Mucosa of descending colon (tissue), 3 donors: ENCODE measurements around the gene PLEKHH3. TPM values are rescaled to one million over a fixed set of nuclear protein-coding genes. Genes with fewer than 3 reads are reported as not detected.

ENCODE experiments used
- ATAC-seq: fragments of 200-7000 bp; cut with Tn5 transposase; one replicate; pipeline ENCODE4 v1.9.1; 2020; ENCODE audit warnings: mild to moderate bottlenecking, moderate library complexity
- DNase-seq, 3 donors: peaks; one replicate each; pipeline ENCODE4 v3.0.0-alpha.2; 2020
- H3K36me3 ChIP-seq: fragments of 200-600 bp; one replicate; pipeline ENCODE4 v1.8.0; 2021; ENCODE audit warnings: low read depth, mild to moderate bottlenecking
- H3K4me1 ChIP-seq: fragments of 200-600 bp; one replicate; pipeline ENCODE4 v1.8.0; 2021; ENCODE audit warnings: low read depth, mild to moderate bottlenecking
- H3K4me3 ChIP-seq: fragments of 200-600 bp; one replicate; pipeline ENCODE4 v1.8.0; 2021; ENCODE audit warnings: mild to moderate bottlenecking
- H3K9me3 ChIP-seq: fragments of 200-600 bp; one replicate; pipeline ENCODE4 v1.8.0; 2021; ENCODE audit warnings: mild to moderate bottlenecking
- intact Hi-C, 2 donors: fragments of 100-400 bp; cut with DNase I in 1 of 2; cut with micrococcal nuclease in 1 of 2; formaldehyde crosslinking; loops; one replicate each; pipeline versions ENCODE4 v1.11.0 to v1.11.1; 2022; cut with DNase I, micrococcal nuclease
- long read RNA-seq, 2 donors: library from polyadenylated mRNA; unstranded; transcript quantifications; one replicate each; pipeline ENCODE4 v2.0.0, GENCODE V29; 2019 to 2021
- total RNA-seq, 3 donors: library from RNA; stranded (reverse); fragmentation: NEBNext Ultra II Directional in 2 of 3; extraction: Animal tissue kit (Norgen Biotek cat#: 25700) in 2 of 3; gene quantifications; one replicate each; pipeline versions ENCODE4 v1.2.1 to v1.2.4, GENCODE V29; 2021 to 2023
- TF ChIP-seq, protein P1 (sequence below): fragments of 200-600 bp; IDR thresholded peaks from one replicate; pipeline ENCODE4 v1.8.0; 2022; ENCODE audit warnings: antibody characterized with exemption, mild to moderate bottlenecking
- donor health status: DM: no; HTN: no; CAD: no; lungs with moderate emphysema.
- donor health status: DM: no; HTN: no; CAD: no.
- donor health status: DM: no; HTN: yes; CAD: no.

PLEKHH3 gene
- 10 to 100 TPM in 2 of 3 donors, 1 to 10 TPM in 1; 4.3 to 27.5 (median 10.4) TPM for total RNA-seq
- long read RNA-seq, donor 1, transcript PLEKHH3-205 (13 exons, 2,640 nt), result minor isoform, 12 of 74 reads
- long read RNA-seq, donor 1, transcript PLEKHH3-201 (13 exons, 2,987 nt), result minor isoform, 12 of 74 reads
- long read RNA-seq, donor 1, transcript PLEKHH3-204 (13 exons, 2,983 nt), result major isoform, 19 of 74 reads
- long read RNA-seq, donor 1, partial matches to known transcripts, result 12 of 74 reads
- long read RNA-seq, donor 1, other reads (novel, unspliced or antisense), result 17 of 74 reads
- long read RNA-seq, donor 2, partial matches to known transcripts, result 0 of 1 reads
- long read RNA-seq, donor 2, other reads (novel, unspliced or antisense), result 1 of 1 reads

GRCh38 chr17:42676424-42677011 is at the start of gene PLEKHH3:
Gene PLEKHH3, minus strand, starts transcription at chr17:42676994. Its CDS starts 431 bp downstream, at chr17:42676563.
- H3K4me1 ChIP-seq, result peaks cover 53% of the 10 kb centered on the region
- DNase-seq, result peak in 1 of 3 donors; percentile 70

GRCh38 chr17:42725143-42725542 is 48.3 kb upstream of the PLEKHH3 start:
- Histone ChIP-seq H3K9me3 (no peaks in the 10 kb centered on the region), H3K4me1 (no peaks in the 10 kb centered on the region), H3K36me3 (peaks cover 4% of the 10 kb centered on the region), H3K4me3 (no peak overlapping the region)
- DNase-seq (no peak), ATAC-seq (no peak)
- TF ChIP-seq, protein P1, sequence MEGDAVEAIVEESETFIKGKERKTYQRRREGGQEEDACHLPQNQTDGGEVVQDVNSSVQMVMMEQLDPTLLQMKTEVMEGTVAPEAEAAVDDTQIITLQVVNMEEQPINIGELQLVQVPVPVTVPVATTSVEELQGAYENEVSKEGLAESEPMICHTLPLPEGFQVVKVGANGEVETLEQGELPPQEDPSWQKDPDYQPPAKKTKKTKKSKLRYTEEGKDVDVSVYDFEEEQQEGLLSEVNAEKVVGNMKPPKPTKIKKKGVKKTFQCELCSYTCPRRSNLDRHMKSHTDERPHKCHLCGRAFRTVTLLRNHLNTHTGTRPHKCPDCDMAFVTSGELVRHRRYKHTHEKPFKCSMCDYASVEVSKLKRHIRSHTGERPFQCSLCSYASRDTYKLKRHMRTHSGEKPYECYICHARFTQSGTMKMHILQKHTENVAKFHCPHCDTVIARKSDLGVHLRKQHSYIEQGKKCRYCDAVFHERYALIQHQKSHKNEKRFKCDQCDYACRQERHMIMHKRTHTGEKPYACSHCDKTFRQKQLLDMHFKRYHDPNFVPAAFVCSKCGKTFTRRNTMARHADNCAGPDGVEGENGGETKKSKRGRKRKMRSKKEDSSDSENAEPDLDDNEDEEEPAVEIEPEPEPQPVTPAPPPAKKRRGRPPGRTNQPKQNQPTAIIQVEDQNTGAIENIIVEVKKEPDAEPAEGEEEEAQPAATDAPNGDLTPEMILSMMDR, result no peak
- intact Hi-C loops, result no loop called here

More at GRCh38 chr17:42676424-42677011, at the start of gene PLEKHH3:
- Histone ChIP-seq H3K36me3 (no peaks in the 10 kb centered on the region), H3K9me3 (no peaks in the 10 kb centered on the region), H3K4me3 (peak within 1 kb of the TSS; percentile 63)
- intact Hi-C loops, result loop anchor here in 1 of 2 donors (10.0 kb wide), 1 partner anchor 102 kb away; the partner anchor contains the start of gene PSMC3IP
- TF ChIP-seq, protein P1, result no peak
- peak; percentile 0 for ATAC-seq

DNA sequence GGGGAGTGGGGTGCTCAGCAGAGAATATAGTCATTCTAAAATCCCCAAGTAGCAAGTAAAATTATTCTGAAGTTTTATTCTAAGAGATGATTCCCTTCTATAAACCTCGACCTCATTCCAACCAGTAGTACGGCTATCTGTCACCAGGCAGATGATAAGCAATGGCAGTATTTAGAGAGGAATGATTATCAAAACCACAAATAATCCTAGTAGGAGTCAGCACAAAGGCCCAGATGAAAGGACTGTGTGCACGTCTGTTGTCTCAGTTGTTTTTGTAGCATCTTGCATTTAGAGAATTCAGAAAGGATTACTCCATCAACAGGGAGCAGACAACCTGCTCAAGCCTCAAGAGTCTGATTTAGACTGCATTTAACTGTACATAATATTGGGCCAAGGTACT is 46.8 kb upstream of the PLEKHH3 start:
- Histone ChIP-seq H3K4me3 (no peak overlapping the region), H3K4me1 (no peaks in the 10 kb centered on the region), H3K36me3 (peaks cover 8% of the 10 kb centered on the region), H3K9me3 (no peaks in the 10 kb centered on the region)
- TF ChIP-seq, protein P1, result no peak
- intact Hi-C loops, result no loop called here
- DNase-seq (no peak), ATAC-seq (no peak)

DNA sequence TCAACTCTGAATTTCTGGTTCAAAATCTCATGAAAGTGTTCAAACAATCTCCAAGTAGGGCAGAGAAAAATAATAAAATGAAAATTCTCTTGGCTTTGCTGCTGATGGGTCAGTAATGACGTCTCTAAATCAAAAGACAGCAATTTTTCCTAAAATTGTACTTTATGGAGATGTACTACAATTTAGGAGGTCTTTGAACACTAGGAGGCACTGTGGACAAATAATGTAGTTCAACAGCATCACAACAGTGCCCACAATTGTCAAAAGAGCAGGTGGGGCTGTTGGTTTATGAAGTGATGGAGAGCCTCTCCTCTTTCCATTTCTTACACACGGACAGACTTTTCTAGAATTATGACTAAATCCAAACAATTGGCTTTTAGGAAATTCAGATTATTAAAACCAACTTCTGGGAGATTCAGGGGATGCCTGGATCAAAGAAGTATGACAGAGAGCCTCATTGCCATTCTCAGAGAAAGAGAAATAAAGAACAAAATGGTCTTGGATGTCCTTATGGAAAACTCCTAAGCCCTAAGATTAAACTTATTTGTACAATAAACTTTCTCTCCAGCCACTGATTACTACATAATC is 44.3 kb upstream of the PLEKHH3 start:
- Histone ChIP-seq H3K4me3 (no peak overlapping the region), H3K36me3 (peaks cover 4% of the 10 kb centered on the region), H3K9me3 (no peaks in the 10 kb centered on the region), H3K4me1 (no peaks in the 10 kb centered on the region)
- TF ChIP-seq, protein P1, result no peak
- DNase-seq (peak in 1 of 3 donors; percentile 78), ATAC-seq (peak; percentile 77)
- intact Hi-C loops, result no loop called here

DNA sequence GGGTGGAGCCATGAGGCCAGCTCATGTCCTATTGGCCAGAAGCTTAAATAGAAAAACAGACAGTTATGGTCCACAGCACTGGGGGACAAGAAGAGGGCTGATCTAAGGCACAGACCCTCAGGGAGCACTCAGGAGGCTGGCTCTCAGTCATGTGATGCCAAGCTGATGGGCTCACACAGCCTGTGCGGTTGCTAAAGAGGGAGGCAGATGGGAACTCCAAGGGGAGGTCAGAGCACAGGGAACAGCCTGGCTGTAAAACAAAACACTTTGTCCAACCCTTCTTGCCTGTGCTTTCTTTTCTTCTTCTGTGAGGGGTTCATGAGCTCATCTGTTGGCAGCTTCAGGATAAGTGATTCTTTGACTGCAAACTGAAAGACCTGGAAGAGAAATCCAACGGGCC is 32.8 kb upstream of the PLEKHH3 start:
- TF ChIP-seq, protein P1, result no peak
- DNase-seq (no peak), ATAC-seq (no peak)
- Histone ChIP-seq H3K4me3 (no peak overlapping the region), H3K36me3 (peaks cover 3% of the 10 kb centered on the region), H3K4me1 (no peaks in the 10 kb centered on the region), H3K9me3 (no peaks in the 10 kb centered on the region)
- intact Hi-C loops, result no loop called here
